Adipocyte (in vitro differentiated cells): ENCODE measurements around the gene QRFP.
A peak's percentile ranks its signal among the peaks of the same experiment; 100 is the strongest.

ENCODE experiments used
- DNase-seq: peaks from one replicate; pipeline ENCODE4 v3.0.0-alpha.2; 2015; ENCODE audit warnings: low read depth
- H3K27me3 ChIP-seq: replicated peaks from 2 replicates; pipeline ENCODE4 v1.7.0; 2013; ENCODE audit warnings: mild to moderate bottlenecking, low read length, moderate library complexity; ENCODE audit not compliant: control insufficient read depth, insufficient read depth
- H3K36me3 ChIP-seq: 2 replicates; pipeline ENCODE4 v1.7.0; 2013; ENCODE audit warnings: low read length, mild to moderate bottlenecking, moderate library complexity; ENCODE audit not compliant: control insufficient read depth, insufficient read depth, severe bottlenecking
- H3K4me1 ChIP-seq: 2 replicates; pipeline ENCODE4 v1.7.0; 2013; ENCODE audit warnings: mild to moderate bottlenecking, low read length, moderate library complexity; ENCODE audit not compliant: control insufficient read depth, insufficient read depth
- H3K4me3 ChIP-seq: 2 replicates; pipeline ENCODE4 v1.7.0; 2013; ENCODE audit warnings: mild to moderate bottlenecking, low read length, moderate library complexity
- H3K9ac ChIP-seq: 2 replicates; pipeline ENCODE4 v1.7.0; 2013; ENCODE audit warnings: mild to moderate bottlenecking, low read length, moderate library complexity
- H3K9me3 ChIP-seq: 2 replicates; pipeline ENCODE4 v1.7.0; 2013; ENCODE audit warnings: mild to moderate bottlenecking, low read length, moderate library complexity; ENCODE audit not compliant: control insufficient read depth

The QRFP gene

GRCh38 chr9:130896233-130897014, at the start of gene QRFP:
QRFP (minus strand) TSS chr9:130896812; CDS start chr9:130893838, 2,974 bp downstream.
- H3K27me3 ChIP-seq, result no peaks in the 10 kb centered on the region
- H3K9ac ChIP-seq, result no peak within 1 kb of the TSS
- H3K4me1 ChIP-seq, result peaks cover 19% of the 10 kb centered on the region
- no peak within 1 kb of the TSS for H3K4me3 ChIP-seq
- peaks cover 29% of the 10 kb centered on the region for H3K36me3 ChIP-seq
- no peaks in the 10 kb centered on the region for H3K9me3 ChIP-seq
- DNase-seq, result no peak

- H3K4me3 ChIP-seq, result no peak overlapping the region
- H3K9me3 ChIP-seq, result peaks cover 8% of the 10 kb centered on the region
- no peaks in the 10 kb centered on the region for H3K36me3 ChIP-seq
- H3K4me1 ChIP-seq, result no peaks in the 10 kb centered on the region
- no peak for DNase-seq
- no peak overlapping the region for H3K9ac ChIP-seq
- H3K27me3 ChIP-seq, result peaks cover 44% of the 10 kb centered on the region
Observed at GRCh38 chr9:130945173-130945572, 48.6 kb upstream of the QRFP start.

GRCh38 chr9:130944510-130945058, 48.0 kb upstream of the QRFP start:
- Histone ChIP-seq H3K9me3 (peaks cover 3% of the 10 kb centered on the region), H3K4me3 (no peak overlapping the region), H3K4me1 (no peaks in the 10 kb centered on the region), H3K36me3 (no peaks in the 10 kb centered on the region), H3K9ac (no peak overlapping the region), H3K27me3 (peaks cover 42% of the 10 kb centered on the region)
- DNase-seq, result no peak

- no peak overlapping the region for H3K9ac ChIP-seq
- no peaks in the 10 kb centered on the region for H3K9me3 ChIP-seq
- peaks cover 35% of the 10 kb centered on the region for H3K27me3 ChIP-seq
Observed at GRCh38 chr9:130943777-130944176, 47.2 kb upstream of the QRFP start.

GRCh38 chr9:130943221-130943620, 46.6 kb upstream of the QRFP start:
- Histone ChIP-seq H3K9ac (no peak overlapping the region), H3K9me3 (no peaks in the 10 kb centered on the region), H3K4me3 (no peak overlapping the region), H3K36me3 (no peaks in the 10 kb centered on the region), H3K4me1 (no peaks in the 10 kb centered on the region), H3K27me3 (peaks cover 32% of the 10 kb centered on the region)
- no peak for DNase-seq

More at GRCh38 chr9:130943777-130944176, 47.2 kb upstream of the QRFP start:
- Histone ChIP-seq H3K4me3 (no peak overlapping the region), H3K36me3 (no peaks in the 10 kb centered on the region), H3K4me1 (no peaks in the 10 kb centered on the region)
- DNase-seq, result no peak

- Histone ChIP-seq H3K4me3 (no peak overlapping the region), H3K27me3 (peaks cover 26% of the 10 kb centered on the region), H3K4me1 (no peaks in the 10 kb centered on the region), H3K36me3 (no peaks in the 10 kb centered on the region), H3K9me3 (no peaks in the 10 kb centered on the region), H3K9ac (no peak overlapping the region)
- no peak for DNase-seq
Observed at GRCh38 chr9:130942679-130943078, 46.1 kb upstream of the QRFP start.

GRCh38 chr9:130942084-130942483, 45.5 kb upstream of the QRFP start:
- no peaks in the 10 kb centered on the region for H3K4me1 ChIP-seq
- H3K36me3 ChIP-seq, result no peaks in the 10 kb centered on the region
- no peak overlapping the region for H3K4me3 ChIP-seq
- H3K27me3 ChIP-seq, result peaks cover 20% of the 10 kb centered on the region
- H3K9ac ChIP-seq, result no peak overlapping the region
- no peaks in the 10 kb centered on the region for H3K9me3 ChIP-seq
- DNase-seq, result no peak

- Histone ChIP-seq H3K4me3 (no peak overlapping the region), H3K9ac (no peak overlapping the region), H3K27me3 (peaks cover 17% of the 10 kb centered on the region), H3K36me3 (no peaks in the 10 kb centered on the region), H3K9me3 (no peaks in the 10 kb centered on the region), H3K4me1 (peaks cover 6% of the 10 kb centered on the region)
- DNase-seq, result peak; percentile 53
Observed at GRCh38 chr9:130940693-130941576, 44.3 kb upstream of the QRFP start.

- no peak overlapping the region for H3K4me3 ChIP-seq
- no peaks in the 10 kb centered on the region for H3K9me3 ChIP-seq
- H3K4me1 ChIP-seq, result peaks cover 15% of the 10 kb centered on the region
- peaks cover 17% of the 10 kb centered on the region for H3K27me3 ChIP-seq
- H3K9ac ChIP-seq, result no peak overlapping the region
- no peak for DNase-seq
- H3K36me3 ChIP-seq, result no peaks in the 10 kb centered on the region
Observed at GRCh38 chr9:130940027-130940549, 43.5 kb upstream of the QRFP start.

- peak; percentile 47 for DNase-seq
- Histone ChIP-seq H3K4me3 (peak overlapping the region; percentile 78), H3K27me3 (peaks cover 17% of the 10 kb centered on the region), H3K4me1 (peaks cover 17% of the 10 kb centered on the region), H3K36me3 (no peaks in the 10 kb centered on the region), H3K9me3 (no peaks in the 10 kb centered on the region), H3K9ac (no peak overlapping the region)
Observed at GRCh38 chr9:130939405-130940026, 42.9 kb upstream of the QRFP start.
